Putamen (tissue), 1 donor: ENCODE data around the gene CASTOR1.
"Not testable (repeated sequence)": the region's sequence is repeated elsewhere in the genome, so short reads cannot be mapped to it uniquely, and the experiment has no call there.

Experiments used
- DNase-seq: peaks from one replicate; pipeline ENCODE4 v3.0.0-alpha.2; 2016; ENCODE audit warnings: low spot score

Gene CASTOR1

DNA sequence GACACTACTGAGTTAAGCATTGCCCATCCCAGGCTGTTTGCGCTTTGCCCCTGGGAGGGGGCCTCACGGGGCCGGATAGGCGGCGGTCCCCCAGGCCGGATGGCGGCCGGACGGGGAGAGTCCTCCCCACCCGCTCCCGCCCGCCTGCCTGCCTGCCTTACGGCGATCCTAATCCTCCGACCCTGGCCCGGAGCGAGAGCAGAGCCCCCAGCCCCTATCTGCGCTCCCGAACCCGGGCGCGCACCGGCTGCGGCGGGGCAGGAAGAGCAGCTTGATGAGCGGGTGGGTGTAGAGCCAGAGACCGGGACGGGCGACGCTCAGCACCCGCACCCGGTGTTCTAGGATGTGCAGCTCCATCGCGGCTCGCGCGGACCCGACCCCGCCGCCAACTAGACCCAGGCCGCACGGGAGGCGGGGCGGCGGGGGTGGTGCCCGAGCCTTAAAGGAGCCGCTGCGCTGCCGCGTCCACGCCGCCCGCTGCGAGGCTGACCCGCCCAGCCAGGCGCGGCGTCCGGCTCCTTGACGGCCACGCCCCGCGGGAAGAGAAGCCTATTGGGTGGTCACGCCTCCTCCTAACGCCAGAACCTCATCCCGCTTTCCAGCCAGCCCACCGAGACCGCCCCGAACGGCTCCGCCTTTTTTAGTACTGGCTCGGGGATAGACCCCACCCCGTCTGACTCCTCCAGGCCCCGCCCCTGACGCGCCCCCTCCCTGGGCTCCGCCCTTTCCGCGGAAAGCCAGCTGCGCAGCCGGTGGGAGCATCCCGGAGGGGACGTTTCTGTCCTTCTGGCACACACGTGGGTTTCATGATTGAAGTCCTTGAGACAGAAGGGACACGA is at the start of gene CASTOR1:
Gene CASTOR1, minus strand, starts transcription at position 365 of the 839 bp plus-strand sequence. Its CDS starts 8 bp downstream, at position 357.
- peak; percentile 93 for DNase-seq

DNA sequence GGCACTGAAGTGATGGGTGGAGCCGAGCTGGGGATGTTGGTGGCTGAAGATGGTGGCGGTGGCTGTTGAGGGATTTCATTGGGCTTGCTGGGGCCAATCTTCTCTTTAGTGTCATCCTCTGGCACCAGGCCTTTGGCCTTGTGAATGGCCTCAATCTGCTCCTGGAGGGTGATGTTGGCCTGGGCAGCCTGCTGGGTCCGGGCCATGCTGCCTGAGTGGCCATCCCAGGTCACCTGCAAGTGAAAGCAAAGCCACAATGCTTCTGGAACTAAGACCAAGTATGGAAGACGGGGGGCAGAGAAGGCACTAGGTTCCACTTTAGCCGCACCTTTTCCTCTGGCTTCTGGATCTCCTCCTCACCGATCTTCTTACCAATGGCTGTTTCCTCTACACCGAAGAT is 49.5 kb upstream of the CASTOR1 start:
- no peak for DNase-seq

DNA sequence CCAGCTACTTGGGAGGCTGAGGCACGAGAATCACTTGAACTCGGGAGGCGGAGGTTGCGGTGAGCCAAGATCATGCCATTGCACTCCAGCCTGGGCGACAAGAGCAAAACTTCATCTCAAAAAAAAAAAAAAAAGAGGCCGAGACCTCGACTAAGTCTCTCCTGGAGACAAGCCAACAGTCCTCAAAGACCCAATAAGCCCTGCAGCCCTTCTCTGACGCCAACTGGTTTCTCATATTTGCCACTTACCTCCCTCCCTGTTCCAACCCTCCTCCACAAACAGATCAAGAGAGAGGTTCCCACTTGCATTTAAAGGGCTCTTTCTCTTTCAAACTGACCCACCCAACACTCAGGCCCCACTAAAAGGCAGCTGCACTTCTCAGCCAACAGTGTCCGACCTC is 49.0 kb upstream of the CASTOR1 start:
- DNase-seq: not testable (repeated sequence)

DNA sequence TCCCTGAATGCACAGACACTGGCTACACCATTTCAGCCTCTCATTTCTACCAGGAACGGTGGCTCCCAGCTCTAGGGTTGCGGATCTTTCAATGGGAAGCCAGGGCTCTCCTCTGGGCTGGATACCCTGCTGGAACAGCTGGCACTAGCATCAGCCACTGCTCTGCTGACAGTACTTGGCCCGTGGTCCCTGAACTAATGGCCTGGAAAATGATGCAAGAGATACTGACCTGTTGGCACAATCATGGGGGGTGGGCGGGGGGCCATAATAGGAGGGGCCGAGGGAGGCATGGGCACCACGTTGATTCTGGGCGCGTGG is 48.1 kb upstream of the CASTOR1 start:
- DNase-seq: no peak

DNA sequence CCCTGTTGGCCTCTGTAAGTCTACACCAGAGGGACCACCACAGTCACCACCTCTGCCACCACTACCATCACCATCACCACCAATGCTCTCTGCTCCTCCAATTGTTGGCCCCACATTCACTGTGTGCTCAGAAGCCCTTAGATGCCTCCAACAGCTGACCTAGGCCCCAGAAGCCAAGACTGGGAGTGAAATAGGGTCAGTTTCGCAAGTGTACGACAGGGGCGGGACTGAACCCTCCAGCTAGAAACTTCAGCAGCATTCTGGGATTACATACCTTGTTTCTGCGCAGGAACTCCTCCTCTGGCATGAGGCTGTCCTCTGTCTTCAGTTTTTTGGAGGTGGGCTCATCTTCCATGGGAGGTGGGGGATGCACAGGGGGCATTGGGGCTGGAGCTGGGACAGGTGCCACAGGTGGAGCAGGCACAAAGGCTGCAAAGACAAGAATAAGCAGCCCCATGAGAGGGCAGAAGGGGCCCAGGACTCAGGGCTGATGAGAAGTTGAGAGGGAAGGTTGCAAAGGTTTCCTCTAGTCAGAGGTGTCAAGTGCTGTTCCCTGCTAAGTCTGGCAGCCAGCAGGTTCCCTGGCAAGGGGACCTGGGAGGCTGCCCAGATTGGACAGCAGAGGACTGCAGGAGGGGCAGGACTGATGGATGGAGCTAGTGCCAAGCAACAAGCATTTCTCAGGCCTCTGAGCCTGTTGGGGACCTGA is 47.6 kb upstream of the CASTOR1 start:
- peak; percentile 34 for DNase-seq

DNA sequence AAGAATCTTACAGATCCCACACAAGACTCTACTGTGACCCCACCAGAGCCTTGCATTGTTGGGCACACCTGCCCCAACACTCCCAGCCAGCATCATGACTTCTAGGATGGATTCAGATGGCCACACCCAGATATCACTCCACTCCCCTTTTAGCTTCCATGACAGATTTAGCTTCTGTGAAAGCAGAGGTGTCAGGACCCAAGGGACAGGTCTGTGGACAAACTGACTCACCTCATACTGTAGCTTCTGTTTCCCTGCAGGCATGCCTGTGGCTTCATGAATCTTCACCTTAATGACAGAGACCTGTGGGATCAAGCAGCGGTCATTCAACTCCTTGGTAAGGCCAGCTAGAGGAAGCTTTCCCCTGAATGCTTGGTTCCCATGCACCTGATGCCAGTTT is 45.9 kb upstream of the CASTOR1 start:
- DNase-seq: no peak

DNA sequence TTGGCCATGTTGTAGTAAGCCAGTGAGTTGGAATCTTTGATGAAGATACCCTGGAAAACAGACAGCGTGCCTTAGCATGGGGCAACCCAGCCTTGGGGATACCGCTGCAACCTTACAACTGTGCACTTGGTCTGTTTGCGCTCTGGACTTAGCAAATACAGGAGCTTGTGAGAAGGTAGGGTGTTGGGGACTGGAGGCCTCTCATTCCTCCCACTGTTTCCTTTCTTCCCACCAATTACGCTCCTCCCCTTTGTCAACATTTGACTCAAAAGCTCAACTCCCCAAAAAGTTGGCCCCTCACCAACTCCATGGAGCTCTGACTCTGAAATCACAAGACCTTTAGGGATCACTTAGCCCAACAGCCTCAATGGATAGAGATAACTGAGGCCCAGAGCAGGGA is 45.3 kb upstream of the CASTOR1 start:
- no peak for DNase-seq

DNA sequence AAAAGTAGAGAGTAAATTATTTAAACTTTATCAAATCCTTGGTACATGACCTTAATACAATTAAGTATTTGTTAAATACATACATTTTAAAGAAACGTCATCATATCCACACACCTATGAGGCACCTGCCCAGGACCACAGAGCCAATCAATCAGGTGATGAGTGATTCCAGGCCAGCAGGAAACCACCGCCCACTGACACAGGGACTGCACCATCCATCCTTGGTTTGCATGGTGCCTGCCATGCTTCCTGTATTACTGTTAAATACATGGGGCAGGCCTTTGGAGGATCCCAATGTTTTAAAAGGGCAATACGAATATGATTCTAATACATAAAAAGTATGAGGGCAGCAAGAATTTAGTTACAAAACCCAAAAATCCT is 44.4 kb upstream of the CASTOR1 start:
- no peak for DNase-seq

DNA sequence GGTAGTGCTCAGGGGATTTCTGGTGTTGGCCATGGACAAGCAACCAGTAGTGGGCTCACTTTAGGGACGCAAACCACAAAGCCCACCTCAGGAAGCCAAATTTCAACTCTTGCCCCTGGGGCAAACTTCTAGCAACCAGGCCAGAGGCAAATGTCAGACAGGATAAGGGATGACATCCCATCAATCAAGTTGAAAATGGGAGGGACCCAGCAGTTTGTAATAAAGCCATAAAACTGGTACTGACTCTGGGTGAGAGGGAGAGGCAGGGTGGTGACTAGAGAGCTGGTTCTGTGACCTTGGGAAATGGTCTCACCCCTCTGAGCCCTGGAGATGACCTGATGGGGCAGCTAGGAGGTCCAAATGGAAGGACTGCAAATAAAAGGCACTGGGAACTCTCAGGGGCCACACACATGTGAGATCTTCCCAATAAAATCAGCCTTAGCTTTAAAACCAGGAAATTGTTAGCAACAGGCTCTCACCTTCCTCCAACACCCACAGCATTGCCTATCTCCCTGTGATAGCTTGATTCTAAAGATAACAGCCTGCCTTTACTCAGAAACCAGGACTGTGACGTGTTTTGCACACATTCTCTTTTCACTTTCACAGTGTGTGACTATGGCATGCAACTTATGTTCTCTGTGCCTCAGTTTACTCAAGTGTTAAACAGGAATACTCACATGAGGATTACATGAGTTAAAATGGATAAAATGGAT is 43.8 kb upstream of the CASTOR1 start:
- no peak for DNase-seq

DNA sequence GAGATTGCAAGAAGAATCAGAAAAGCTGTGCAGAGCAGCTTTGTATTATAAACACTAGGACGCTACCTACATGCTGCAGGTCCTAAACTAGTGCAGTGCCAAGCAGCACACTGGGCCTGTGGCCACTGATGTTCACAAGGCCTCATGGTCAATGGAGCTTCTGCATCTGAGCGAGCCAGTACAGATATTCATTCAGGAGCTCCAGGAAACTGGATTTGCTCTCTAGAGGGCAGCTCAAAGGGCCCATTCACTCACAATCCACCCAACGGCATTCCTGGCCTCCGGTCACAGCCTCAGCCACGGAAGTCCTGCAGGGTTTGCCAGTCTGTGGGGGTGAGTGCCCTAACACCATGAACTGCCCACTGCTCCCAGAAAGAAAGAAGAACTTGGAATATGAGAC is 43.2 kb upstream of the CASTOR1 start:
- no peak for DNase-seq

DNA sequence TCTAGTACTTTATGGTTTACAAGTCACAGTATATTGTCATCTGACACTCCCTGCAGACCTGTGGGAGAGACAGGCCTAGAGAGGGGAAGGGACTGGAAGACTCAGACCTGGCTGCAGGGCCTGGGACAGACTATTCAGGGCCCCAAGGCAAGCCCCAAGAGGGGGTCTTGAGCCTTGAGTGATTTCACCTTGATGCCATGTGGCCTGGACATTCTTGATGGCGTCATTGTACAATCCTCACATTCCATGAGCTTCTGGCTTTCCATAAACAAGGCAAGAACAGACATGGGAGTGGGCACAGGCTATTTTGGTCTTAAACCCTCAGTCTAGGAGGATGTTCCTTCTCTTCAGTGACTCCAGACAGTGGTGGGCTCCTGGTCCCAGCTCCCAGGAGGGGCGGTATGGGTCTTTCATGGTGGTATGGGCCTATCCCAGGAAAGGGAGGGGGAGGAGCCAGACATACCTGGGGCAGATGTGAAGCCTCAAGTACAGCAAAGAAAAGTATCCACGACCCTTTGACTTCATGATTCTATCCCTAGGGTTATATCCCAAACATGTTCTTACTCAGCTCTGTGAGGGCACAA is 39.3 kb upstream of the CASTOR1 start:
- no peak for DNase-seq

DNA sequence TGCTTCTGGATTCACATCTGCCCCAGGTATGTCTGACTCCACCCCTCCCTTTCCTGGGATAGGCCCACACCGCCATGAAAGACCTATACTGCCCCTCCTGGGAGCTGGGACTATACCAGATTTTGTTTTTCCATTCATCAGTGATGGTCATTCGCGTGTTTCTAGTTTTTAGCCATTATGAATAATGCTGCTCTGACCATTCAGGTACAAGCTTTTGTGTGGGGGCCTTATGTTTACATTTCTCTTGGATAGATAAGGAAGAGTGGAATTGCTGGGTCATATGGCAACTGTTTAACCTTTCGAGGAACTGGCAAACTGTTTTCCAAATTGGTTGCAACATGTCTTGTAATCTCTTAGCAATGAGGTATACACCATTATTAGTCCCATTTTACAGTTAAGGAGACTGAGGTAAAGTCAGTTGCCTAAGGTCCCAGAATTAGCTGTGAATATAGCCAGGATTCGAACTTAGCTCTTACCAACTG is 38.6 kb upstream of the CASTOR1 start:
- no peak for DNase-seq

DNA sequence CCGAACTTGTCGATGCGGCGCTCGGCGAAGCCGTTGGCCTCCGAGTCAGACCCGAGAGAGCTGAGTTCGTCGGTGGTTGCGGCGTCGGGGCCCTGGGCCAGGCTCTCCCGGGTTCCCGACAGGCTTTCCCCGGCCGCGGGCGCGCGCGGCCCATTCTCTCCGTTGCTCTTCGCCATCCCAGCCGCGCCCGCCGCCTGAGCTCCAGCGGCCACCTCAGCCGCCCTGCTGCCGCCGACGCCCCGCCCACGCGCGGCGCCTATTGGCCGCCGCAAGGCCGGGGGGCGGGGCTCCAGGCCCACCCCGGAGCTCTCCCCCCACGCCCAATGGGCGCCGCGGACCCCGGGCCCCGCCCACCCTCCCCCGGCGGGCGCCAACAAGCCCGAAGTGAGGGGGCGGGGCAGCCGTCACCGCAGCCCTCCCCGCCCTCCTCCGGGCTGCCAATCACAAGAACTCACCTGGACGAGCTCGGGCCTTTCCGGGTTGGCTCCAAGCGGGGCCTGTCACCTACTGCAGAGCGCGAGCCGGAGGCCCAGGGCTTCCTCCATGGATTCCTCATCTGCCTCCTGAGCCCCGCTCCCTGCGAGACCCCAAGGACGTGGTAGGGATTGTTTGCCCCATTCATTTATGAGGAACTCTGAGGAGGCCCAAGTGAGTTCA is 37.5 kb upstream of the CASTOR1 start, which contains the start of gene TBC1D10A:
Gene TBC1D10A, minus strand, starts transcription at position 236 of the 657 bp plus-strand sequence. Its CDS starts 60 bp downstream, at position 176.
- peak; percentile 89 for DNase-seq

DNA sequence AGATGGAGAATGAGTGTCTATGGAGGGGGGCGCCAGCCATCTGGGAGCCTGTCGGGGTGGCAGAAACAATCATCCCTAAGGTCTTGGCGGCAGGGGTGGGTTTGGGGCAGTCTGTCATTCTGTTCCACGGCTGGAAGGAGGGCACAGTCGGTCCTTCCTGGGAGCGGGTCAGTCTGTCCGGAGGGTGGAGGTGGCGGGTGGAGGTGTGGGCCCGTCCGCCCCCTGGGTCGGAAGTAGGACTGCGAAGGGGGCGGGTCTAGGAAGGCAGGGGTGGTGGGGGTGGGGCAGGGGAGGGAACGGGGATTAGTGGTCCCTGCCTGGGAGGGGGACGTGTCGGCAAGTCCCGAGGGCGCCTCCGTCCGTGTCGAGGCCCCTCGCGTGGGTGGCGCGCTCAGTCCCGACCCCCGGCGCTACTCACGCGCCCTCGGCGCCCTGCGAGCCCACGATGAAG is 37.0 kb upstream of the CASTOR1 start:
- DNase-seq: no peak

DNA sequence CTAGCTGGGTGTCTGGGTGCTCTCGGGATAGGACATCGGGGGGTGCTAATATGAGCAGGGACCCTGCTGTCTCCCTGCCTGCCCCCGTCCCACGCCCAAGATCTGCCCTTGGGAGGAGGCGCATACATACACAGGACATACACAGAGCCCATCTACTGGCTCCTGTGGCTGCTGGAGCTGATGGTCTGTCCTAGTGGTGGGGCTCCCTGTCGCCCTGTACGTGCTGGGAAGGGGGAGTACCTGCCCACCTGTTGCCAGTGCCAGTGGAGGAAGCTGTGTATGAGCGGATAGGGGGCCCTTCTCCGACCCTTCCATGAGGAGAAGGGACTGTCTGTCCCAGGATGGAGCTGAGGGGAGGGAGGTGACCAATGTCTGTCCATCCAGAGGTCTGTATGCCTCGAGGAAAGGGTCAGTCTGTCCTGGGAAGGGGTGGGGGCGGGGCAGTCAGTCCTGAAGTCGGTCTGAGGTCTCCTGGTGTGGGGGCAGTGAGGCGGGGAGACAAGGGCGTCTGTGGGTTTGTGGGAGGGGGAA is 36.5 kb upstream of the CASTOR1 start:
- no peak for DNase-seq

DNA sequence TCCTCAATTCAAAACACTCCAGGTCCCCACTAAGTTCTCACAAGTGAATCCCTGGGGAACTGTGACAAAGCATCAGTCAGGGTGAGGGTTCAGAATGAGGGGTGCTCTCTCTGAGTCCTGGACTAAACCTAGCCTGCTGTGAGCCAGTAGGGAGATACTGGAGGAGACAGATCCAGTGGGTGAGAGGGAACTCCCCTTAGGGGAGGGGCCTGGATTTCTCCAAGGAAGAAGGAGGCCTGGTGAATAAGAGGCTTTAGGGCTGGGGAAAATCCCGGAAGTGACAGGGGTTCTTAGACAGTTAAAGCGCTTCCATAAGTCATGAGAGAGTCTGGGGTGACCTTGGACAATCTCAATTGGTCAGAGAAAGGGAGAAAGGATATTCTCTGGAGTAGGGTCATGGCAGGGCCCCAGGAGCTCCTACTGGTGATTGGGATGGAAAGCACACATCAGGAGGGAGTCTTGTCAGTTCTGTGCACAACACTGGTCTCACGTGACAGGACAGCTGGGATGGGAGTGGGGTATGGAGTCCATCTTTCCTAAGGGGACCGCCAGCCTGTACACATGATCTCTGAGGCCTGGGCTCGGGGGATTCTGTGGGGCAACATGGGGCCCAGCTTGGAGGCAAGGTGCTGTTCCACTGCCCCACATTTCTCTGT is 35.9 kb upstream of the CASTOR1 start:
- DNase-seq: no peak

DNA sequence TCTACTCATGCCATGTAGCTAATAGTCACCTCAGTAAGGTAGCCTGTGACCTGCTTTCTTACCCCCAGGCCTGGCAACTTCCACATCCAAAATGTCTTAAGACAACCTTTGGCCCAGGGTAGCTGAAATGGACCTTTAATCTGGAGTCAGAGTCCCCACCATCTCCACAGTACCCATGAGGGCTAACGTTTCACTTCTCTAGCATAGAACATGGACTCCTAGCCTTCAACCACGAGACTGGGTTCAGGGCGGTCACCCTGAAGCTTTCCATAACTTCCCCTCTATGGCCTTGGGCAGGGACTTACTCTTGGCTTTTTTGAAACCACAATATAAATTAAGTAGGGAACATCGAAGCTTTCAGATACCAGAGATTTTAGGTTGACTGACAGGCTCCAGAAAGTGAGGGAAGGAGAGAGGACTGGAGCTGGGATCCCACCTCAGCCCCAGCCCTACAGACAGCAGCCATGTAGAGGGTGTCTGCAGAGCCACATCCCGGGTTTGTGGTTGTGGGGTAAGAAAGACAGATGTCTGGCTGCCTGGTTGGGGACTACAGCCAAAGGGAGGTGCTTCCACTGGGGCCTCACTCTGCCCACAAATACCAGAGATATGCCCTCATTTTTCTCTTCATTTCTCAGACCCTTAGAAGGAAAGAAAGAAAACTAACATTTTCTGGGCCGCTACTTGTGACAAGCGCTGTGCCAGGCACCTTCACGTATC is 34.9 kb upstream of the CASTOR1 start:
- no peak for DNase-seq

DNA sequence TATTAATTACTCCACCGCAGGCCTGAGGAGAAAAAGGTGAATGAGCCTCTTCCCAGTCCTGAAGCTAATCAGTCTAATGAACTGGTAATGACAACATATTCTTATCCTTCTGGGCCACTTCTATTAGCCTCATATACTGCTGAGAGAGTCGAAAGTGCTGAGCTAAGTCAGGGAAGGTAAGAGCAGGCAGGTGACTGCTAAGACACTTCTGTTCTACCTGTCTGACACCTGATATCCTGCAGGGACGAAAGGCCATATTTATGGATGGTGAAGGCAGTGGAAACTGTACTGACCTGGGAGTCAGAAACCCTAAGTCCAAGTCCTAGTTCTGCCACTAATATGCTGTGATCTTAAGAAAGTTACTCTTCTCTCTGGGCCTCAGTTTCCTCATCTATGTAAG is 33.9 kb upstream of the CASTOR1 start:
- DNase-seq: no peak

DNA sequence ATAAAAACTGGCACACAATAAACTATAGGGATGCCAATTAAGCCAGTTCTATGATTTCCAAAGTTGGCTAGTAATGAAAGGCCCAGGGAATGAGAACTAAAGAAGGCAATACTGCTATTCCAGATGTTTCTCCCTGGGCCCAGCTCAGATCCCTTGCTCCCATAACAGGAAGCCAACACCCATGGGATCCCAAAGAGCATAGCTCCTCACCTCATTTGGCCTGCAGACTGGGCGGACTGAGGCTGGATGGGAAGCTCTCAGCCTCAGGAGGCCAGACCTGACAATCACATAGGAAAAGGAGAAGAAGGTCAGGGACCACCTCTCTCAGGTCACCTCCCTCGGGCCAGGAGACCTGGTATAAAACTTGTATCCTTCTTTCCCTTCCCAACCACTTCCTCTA is 32.2 kb upstream of the CASTOR1 start:
- no peak for DNase-seq

DNA sequence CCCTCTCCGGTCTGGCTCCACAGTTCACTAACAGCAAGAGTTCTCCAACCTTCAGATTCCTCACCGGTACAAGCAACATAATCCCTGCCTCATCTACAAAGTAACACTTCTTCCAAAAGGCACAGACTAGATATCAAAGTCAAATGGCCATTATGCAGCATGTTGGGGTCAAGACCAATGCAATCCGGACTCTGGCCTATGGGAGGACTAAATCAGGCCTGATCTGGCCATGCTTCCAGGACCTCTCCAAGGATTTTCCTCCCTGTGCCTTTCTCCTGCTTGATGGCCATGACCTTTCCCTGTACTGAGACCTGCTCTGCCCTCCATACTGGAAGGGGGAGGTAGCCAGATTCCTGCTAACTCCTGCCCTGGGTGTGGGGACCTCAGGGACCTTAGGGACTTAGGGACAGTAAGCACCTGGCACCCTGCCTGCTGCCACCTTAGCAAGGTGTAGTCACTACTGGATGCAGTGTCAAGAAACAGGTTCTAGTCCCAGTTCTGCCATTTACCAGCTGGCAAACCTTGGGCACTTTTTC is 30.8 kb upstream of the CASTOR1 start:
- DNase-seq: no peak
